HL-60 (cell line): ENCODE measurements around the gene JUP.

Source experiments
- GABPA ChIP-seq: IDR thresholded peaks from 2 replicates; pipeline ENCODE4 v1.6.1; 2012; ENCODE audit warnings: low read depth
- POLR2AphosphoS5 ChIP-seq: IDR thresholded peaks from 2 replicates; pipeline ENCODE4 v1.6.1; 2012; ENCODE audit warnings: low read depth
- SPI1 ChIP-seq: IDR thresholded peaks from 2 replicates; pipeline ENCODE4 v1.6.1; 2012; ENCODE audit warnings: low read depth, mild to moderate bottlenecking, borderline replicate concordance
- TF ChIP-seq, protein P1 (sequence below): IDR thresholded peaks from one replicate; pipeline ENCODE4 v1.5.1; 2011; ENCODE audit warnings: low read length, control low read depth, inconsistent platforms; ENCODE audit not compliant: insufficient read depth
- TF ChIP-seq, protein P2 (sequence below): IDR thresholded peaks from 2 replicates; pipeline ENCODE4 v1.6.1; 2012; ENCODE audit warnings: low read depth; ENCODE audit not compliant: insufficient replicate concordance

DNA sequence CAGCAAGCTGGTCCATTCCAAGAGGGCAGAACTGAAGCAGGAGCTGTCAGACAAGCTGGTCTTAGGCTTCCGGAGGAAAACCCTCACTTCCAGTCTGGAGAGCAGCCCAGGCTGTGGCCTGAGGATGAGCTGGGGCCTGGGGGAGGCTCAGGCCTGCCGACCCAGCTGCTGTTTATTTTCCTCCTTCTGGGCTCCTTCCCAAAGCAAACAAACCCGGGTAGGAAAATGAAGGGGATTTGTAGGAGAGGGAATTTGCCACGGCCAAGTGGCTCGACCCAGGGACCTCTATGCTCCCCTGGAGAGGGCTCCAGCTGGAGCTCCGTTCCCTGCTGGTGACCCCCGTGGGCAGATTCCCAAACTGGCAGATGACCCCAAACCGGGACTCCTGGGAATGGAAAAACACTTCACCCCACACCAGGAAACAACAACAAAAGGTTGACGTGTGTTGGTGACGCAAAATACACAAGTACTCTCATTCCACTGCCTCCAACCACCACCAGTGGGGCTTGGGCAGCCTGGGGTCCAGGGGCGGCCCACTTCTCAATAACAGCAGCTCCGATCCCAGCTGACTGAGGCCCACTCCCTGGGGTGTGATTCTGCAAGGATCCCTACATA is 8.8 kb downstream of the JUP start:
- TF ChIP-seq POLR2AphosphoS5, result no peak
- TF ChIP-seq, protein P1, sequence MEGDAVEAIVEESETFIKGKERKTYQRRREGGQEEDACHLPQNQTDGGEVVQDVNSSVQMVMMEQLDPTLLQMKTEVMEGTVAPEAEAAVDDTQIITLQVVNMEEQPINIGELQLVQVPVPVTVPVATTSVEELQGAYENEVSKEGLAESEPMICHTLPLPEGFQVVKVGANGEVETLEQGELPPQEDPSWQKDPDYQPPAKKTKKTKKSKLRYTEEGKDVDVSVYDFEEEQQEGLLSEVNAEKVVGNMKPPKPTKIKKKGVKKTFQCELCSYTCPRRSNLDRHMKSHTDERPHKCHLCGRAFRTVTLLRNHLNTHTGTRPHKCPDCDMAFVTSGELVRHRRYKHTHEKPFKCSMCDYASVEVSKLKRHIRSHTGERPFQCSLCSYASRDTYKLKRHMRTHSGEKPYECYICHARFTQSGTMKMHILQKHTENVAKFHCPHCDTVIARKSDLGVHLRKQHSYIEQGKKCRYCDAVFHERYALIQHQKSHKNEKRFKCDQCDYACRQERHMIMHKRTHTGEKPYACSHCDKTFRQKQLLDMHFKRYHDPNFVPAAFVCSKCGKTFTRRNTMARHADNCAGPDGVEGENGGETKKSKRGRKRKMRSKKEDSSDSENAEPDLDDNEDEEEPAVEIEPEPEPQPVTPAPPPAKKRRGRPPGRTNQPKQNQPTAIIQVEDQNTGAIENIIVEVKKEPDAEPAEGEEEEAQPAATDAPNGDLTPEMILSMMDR, result no peak
- TF ChIP-seq SPI1, result no peak
- TF ChIP-seq, protein P2, sequence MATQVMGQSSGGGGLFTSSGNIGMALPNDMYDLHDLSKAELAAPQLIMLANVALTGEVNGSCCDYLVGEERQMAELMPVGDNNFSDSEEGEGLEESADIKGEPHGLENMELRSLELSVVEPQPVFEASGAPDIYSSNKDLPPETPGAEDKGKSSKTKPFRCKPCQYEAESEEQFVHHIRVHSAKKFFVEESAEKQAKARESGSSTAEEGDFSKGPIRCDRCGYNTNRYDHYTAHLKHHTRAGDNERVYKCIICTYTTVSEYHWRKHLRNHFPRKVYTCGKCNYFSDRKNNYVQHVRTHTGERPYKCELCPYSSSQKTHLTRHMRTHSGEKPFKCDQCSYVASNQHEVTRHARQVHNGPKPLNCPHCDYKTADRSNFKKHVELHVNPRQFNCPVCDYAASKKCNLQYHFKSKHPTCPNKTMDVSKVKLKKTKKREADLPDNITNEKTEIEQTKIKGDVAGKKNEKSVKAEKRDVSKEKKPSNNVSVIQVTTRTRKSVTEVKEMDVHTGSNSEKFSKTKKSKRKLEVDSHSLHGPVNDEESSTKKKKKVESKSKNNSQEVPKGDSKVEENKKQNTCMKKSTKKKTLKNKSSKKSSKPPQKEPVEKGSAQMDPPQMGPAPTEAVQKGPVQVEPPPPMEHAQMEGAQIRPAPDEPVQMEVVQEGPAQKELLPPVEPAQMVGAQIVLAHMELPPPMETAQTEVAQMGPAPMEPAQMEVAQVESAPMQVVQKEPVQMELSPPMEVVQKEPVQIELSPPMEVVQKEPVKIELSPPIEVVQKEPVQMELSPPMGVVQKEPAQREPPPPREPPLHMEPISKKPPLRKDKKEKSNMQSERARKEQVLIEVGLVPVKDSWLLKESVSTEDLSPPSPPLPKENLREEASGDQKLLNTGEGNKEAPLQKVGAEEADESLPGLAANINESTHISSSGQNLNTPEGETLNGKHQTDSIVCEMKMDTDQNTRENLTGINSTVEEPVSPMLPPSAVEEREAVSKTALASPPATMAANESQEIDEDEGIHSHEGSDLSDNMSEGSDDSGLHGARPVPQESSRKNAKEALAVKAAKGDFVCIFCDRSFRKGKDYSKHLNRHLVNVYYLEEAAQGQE, result no peak
- TF ChIP-seq GABPA, result no peak
